MCF 10A (cell line): Measurements from ENCODE around the gene ACTL6B. TPM values are rescaled to one million over a fixed set of nuclear protein-coding genes. Genes with fewer than 3 reads are reported as not detected.

ENCODE experiments used
- BruUV-seq: library from RNA; stranded (reverse); fragments of 400-500 nt; replicated peaks from 2 replicates; lab custom pipeline; 2021; lab: Mats Ljungman, UMichigan
- CTCF ChIA-PET: fragments of 300-600 bp; sonication (Branson Sonifier 250); formaldehyde crosslinking; extraction: SDS; loops from one replicate; lab custom pipeline; 2021; ENCODE audit warnings: antibody characterized with exemption, inconsistent platforms; lab: Yijun Ruan, JAX
- POLR2A ChIA-PET: fragments of 300-600, 350-650 bp; sonication (Branson Sonifier 250); formaldehyde crosslinking; extraction: SDS; loops from one replicate; lab custom pipeline; 2020; ENCODE audit warnings: antibody characterized with exemption, inconsistent platforms; lab: Yijun Ruan, JAX
- DNase-seq: peaks from one replicate; pipeline ENCODE4 v3.0.0-alpha.2; 2018; ENCODE audit not compliant: unreplicated experiment
- H3K27ac Mint-ChIP-seq: one replicate; pipeline ENCODE4 v1.8.0; 2022; ENCODE audit warnings: mild to moderate bottlenecking, low read depth, mixed read lengths; ENCODE audit not compliant: unreplicated experiment
- H3K27me3 Mint-ChIP-seq: one replicate; pipeline ENCODE4 v1.8.0; 2022; ENCODE audit warnings: mixed read lengths; ENCODE audit not compliant: insufficient read depth, unreplicated experiment
- H3K36me3 Mint-ChIP-seq: one replicate; pipeline ENCODE4 v1.8.0; 2022; ENCODE audit warnings: mild to moderate bottlenecking, moderate library complexity, mixed read lengths; ENCODE audit not compliant: insufficient read depth, unreplicated experiment
- H3K4me1 Mint-ChIP-seq: one replicate; pipeline ENCODE4 v1.8.0; 2022; ENCODE audit warnings: mixed read lengths; ENCODE audit not compliant: insufficient read depth, unreplicated experiment
- H3K4me3 Mint-ChIP-seq: one replicate; pipeline ENCODE4 v1.8.0; 2022; ENCODE audit warnings: mild to moderate bottlenecking, moderate library complexity, mixed read lengths; ENCODE audit not compliant: unreplicated experiment
- H3K9me3 Mint-ChIP-seq: one replicate; pipeline ENCODE4 v1.8.0; 2022; ENCODE audit warnings: mixed read lengths; ENCODE audit not compliant: unreplicated experiment
- intact Hi-C: fragments of 100-400 bp; cut with micrococcal nuclease; formaldehyde crosslinking; loops from 2 replicates; pipeline ENCODE4 v1.14.1; 2022
- total RNA-seq: library from RNA; stranded (reverse); gene quantifications from 2 replicates; pipeline ENCODE4 v1.2.3, GENCODE V29; 2022
- TF ChIP-seq, protein P1 (sequence below): fragments of 200-600 bp; IDR thresholded peaks from one replicate; pipeline ENCODE4 v1.8.0; 2022; ENCODE audit warnings: antibody characterized with exemption, mild to moderate bottlenecking; ENCODE audit not compliant: unreplicated experiment

The ACTL6B gene
- total RNA-seq, 1 experiment from 2014 or later, result not detected

DNA sequence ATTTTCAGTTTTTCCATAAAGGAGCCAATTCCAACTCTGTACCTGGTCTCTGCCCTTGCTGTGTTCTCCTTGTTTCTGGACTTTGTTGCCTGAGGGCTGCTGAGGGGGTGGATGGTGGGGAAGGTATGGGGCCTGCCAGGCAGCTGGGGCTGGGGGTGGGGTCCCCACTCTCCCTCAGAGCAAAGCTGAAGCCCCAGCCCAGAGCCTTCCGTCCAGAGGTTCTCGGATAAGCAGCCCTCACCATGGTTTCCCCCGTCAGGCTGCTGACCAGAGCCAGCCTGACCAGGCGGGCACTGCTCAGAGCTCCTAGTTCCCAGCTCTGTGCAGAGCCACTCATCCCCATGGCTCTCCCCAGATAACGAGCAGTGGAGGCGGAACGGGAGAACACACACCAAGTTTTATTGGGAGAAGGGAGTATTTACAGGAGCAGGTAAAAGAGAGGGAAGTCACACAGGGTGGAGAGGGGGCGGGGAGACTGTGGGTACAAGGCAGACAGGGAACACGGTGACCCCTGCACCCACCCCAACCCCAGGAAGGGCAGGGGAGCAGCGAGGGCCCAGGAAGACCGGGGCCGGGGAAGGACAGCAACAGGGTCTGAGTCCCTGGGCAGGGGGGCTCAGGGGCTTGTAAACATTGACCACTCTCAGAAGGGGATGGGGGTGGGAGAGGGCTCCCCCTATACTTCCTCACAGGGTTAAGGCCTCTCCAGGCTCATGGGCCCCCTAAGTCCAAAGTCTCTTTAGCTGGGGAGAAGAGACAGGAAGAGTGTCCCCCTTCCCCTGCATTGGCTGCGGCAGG is 23.1 kb upstream of the ACTL6B start:
- CTCF ChIA-PET, result interaction anchor here (0.6 to 10.0 kb wide), 4 partner anchors 12 to 196 kb away, joined by 3 to 103 read pairs (median 4); partner anchors contain the start of gene SRRT
- TSS peak; percentile 25 for BruUV-seq
- TF ChIP-seq, protein P1, sequence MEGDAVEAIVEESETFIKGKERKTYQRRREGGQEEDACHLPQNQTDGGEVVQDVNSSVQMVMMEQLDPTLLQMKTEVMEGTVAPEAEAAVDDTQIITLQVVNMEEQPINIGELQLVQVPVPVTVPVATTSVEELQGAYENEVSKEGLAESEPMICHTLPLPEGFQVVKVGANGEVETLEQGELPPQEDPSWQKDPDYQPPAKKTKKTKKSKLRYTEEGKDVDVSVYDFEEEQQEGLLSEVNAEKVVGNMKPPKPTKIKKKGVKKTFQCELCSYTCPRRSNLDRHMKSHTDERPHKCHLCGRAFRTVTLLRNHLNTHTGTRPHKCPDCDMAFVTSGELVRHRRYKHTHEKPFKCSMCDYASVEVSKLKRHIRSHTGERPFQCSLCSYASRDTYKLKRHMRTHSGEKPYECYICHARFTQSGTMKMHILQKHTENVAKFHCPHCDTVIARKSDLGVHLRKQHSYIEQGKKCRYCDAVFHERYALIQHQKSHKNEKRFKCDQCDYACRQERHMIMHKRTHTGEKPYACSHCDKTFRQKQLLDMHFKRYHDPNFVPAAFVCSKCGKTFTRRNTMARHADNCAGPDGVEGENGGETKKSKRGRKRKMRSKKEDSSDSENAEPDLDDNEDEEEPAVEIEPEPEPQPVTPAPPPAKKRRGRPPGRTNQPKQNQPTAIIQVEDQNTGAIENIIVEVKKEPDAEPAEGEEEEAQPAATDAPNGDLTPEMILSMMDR, result no peak

GRCh38 chr7:100678291-100678984 is 22.2 kb upstream of the ACTL6B start:
- Mint-ChIP-seq H3K4me1 (peaks cover 12% of the 10 kb centered on the region), H3K27ac (no peak overlapping the region), H3K9me3 (no peaks in the 10 kb centered on the region), H3K36me3 (peaks cover 45% of the 10 kb centered on the region), H3K4me3 (peak overlapping the region; percentile 6), H3K27me3 (no peaks in the 10 kb centered on the region)
- TF ChIP-seq, protein P1, result no peak
- TSS peak; percentile 71 for BruUV-seq
- intact Hi-C loops, result no loop called here
- ChIA-PET CTCF (interaction anchor here (0.5 to 10.0 kb wide), 4 partner anchors 13 to 115 kb away, joined by 3 to 103 read pairs (median 4); no protein-coding TSS in a partner anchor), POLR2A (interaction anchor here (0.9 to 5.0 kb wide), 4 partner anchors 11 to 242 kb away, joined by 3 to 25 read pairs (median 3); partner anchors contain the start of genes GIGYF1, POP7 and PPP1R35)
- no peak for DNase-seq

More for the DNA sequence above, 23.1 kb upstream of the ACTL6B start:
- no peaks in the 10 kb centered on the region for H3K27me3 Mint-ChIP-seq
- H3K4me3 Mint-ChIP-seq, result no peak overlapping the region
- POLR2A ChIA-PET, result interaction anchor here (0.7 to 1.1 kb wide), 5 partner anchors 17 to 211 kb away, joined by 3 to 4 read pairs (median 3); partner anchors contain the start of genes MOSPD3, POP7 and UFSP1
- no peak for DNase-seq
- H3K4me1 Mint-ChIP-seq, result peaks cover 12% of the 10 kb centered on the region
- H3K36me3 Mint-ChIP-seq, result peaks cover 48% of the 10 kb centered on the region
- no peaks in the 10 kb centered on the region for H3K9me3 Mint-ChIP-seq
- H3K27ac Mint-ChIP-seq, result no peak overlapping the region
- intact Hi-C loops, result no loop called here

- no peak for DNase-seq
- peak overlapping the region; percentile 6 for H3K4me3 Mint-ChIP-seq
- H3K27me3 Mint-ChIP-seq, result no peaks in the 10 kb centered on the region
- no peak overlapping the region for H3K27ac Mint-ChIP-seq
- TF ChIP-seq, protein P1, result no peak
- ChIA-PET CTCF (interaction anchor here (0.5 to 10.0 kb wide), 4 partner anchors 14 to 150 kb away, joined by 3 to 103 read pairs (median 3); partner anchors contain the start of gene EPHB4), POLR2A (interaction anchor here (0.7 to 5.0 kb wide), 6 partner anchors 10 to 241 kb away, joined by 3 to 25 read pairs (median 4); partner anchors contain the start of genes GIGYF1, POP7 and PPP1R35)
- BruUV-seq, result no TSS peak
- H3K36me3 Mint-ChIP-seq, result peaks cover 45% of the 10 kb centered on the region
- intact Hi-C loops, result no loop called here
- H3K4me1 Mint-ChIP-seq, result peaks cover 12% of the 10 kb centered on the region
- H3K9me3 Mint-ChIP-seq, result no peaks in the 10 kb centered on the region
Observed at GRCh38 chr7:100677308-100678267, 21.3 kb upstream of the ACTL6B start.
